ENCODE measurements around the gene VSIG8.

VSIG8 gene

GRCh38 chr1:159838715-159839114, 23.7 kb downstream of the VSIG8 start:
- no peak for TF ChIP-seq CTCF (IDR thresholded peaks at IDR 0.05; ENCODE audit: low read depth, low read length)
- no peak for DNase-seq (ENCODE audit: low read depth, low spot score)
- in situ Hi-C loops (cut with HindIII; ENCODE audit: low sequenced_read_pairs), result no loop called here
- no peak overlapping the region for H3K4me3 ChIP-seq (ENCODE audit: low read depth, low read length)

GRCh38 chr1:159835862-159836525, 26.5 kb downstream of the VSIG8 start:
- DNase-seq (ENCODE audit: low read depth, low spot score), result no peak
- TF ChIP-seq CTCF (IDR thresholded peaks at IDR 0.05; ENCODE audit: low read depth, low read length), result peak; percentile 28
- in situ Hi-C loops (cut with HindIII; ENCODE audit: low sequenced_read_pairs), result no loop called here
- no peak overlapping the region for H3K4me3 ChIP-seq (ENCODE audit: low read depth, low read length)

GRCh38 chr1:159835356-159835755, 27.1 kb downstream of the VSIG8 start:
- in situ Hi-C loops (cut with HindIII; ENCODE audit: low sequenced_read_pairs), result no loop called here
- H3K4me3 ChIP-seq (ENCODE audit: low read depth, low read length), result no peak overlapping the region
- TF ChIP-seq CTCF (IDR thresholded peaks at IDR 0.05; ENCODE audit: low read depth, low read length), result no peak
- DNase-seq (ENCODE audit: low read depth, low spot score), result no peak

- H3K4me3 ChIP-seq (ENCODE audit: low read depth, low read length), result no peak overlapping the region
- in situ Hi-C loops (cut with HindIII; ENCODE audit: low sequenced_read_pairs), result no loop called here
- no peak for TF ChIP-seq CTCF (IDR thresholded peaks at IDR 0.05; ENCODE audit: low read depth, low read length)
- no peak for DNase-seq (ENCODE audit: low read depth, low spot score)
Measured at GRCh38 chr1:159832309-159832708, 30.1 kb downstream of the VSIG8 start.

GRCh38 chr1:159831412-159832141, 30.9 kb downstream of the VSIG8 start:
- no peak for DNase-seq (ENCODE audit: low read depth, low spot score)
- in situ Hi-C loops (cut with HindIII; ENCODE audit: low sequenced_read_pairs), result no loop called here
- no peak overlapping the region for H3K4me3 ChIP-seq (ENCODE audit: low read depth, low read length)
- no peak for TF ChIP-seq CTCF (IDR thresholded peaks at IDR 0.05; ENCODE audit: low read depth, low read length)

- in situ Hi-C loops (cut with HindIII; ENCODE audit: low sequenced_read_pairs), result no loop called here
- DNase-seq (ENCODE audit: low read depth, low spot score), result no peak
- TF ChIP-seq CTCF (IDR thresholded peaks at IDR 0.05; ENCODE audit: low read depth, low read length), result no peak
- H3K4me3 ChIP-seq (ENCODE audit: low read depth, low read length), result no peak overlapping the region
Measured at GRCh38 chr1:159830722-159831121, 31.7 kb downstream of the VSIG8 start.

All from astrocyte of the spinal cord (primary cell).